ENCODE results near the gene MYO16.
"Not testable (repeated sequence)": the region's sequence is repeated elsewhere in the genome, so short reads cannot be mapped to it uniquely, and the experiment has no call there.

MYO16 gene

DNA sequence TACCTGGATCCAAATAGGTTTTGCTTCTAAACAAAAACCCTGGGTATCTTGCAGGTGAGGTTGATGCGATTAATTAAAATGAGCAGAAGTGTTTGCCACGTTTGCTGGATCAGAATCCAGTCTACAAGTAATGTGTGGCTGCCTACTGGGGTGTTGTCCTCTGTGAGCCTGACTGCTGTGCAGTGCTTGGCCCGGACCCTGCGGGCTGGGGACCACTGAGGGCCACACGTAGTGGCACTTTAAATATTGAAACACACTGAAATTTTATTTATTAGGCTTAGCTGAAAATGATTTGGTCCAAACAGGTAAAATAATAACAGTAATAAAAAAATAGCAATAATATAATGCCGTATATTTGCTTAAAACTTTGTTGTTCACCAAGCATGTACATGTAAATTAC, 338.0 kb downstream of the MYO16 start:
- in situ Hi-C loops (cut with MboI; ENCODE audit: low sequenced_read_pairs) = no loop called here

DNA sequence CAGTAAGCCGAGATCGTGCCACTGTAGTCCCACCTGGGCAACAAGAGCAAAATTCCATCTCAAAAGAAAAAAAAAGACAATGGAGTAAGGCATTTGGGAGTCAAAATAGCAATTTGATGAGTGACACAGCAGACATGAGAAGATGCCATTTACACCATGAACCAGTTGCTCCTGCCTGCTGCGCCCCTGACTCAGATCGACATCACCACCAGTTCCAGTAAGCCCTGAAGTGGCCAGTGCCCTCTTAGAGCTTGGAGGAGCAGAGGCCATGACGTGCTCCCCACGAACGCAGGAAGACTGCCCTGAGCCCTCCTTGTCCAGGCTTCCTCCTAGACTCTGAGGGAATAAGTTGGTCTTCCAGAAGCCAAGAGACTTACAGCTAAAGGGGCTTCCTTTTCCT, 339.2 kb downstream of the MYO16 start:
- in situ Hi-C loops (cut with MboI; ENCODE audit: low sequenced_read_pairs) = no loop called here

- in situ Hi-C loops (cut with MboI; ENCODE audit: low sequenced_read_pairs) = no loop called here
Measured at GRCh38 chr13:108974686-108975085, 345.3 kb downstream of the MYO16 start.

GRCh38 chr13:108980237-108980636, 350.8 kb downstream of the MYO16 start:
- in situ Hi-C loops (cut with MboI; ENCODE audit: low sequenced_read_pairs) = no loop called here

- in situ Hi-C loops (cut with MboI; ENCODE audit: low sequenced_read_pairs) = no loop called here
Measured at GRCh38 chr13:108981407-108981806, 352.0 kb downstream of the MYO16 start.

DNA sequence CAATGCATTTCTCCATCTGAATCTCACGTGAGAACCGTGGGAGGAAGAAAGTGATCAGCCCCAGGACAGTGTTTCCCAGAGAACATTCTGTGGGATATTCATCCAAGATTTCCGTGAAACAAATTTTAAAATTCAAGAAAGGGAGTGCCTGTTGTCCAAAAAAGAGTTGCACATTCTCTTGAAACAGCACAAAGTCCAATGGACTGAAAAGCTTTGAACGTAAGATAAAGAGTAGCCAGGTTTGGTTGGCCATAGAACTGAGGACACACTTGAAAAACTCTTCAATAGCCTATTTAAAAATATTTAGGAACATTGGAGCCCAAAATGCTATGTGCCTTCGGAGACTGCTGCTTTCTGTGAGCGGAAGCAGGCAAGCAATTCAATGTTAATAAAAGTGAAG, 353.9 kb downstream of the MYO16 start:
- in situ Hi-C loops (cut with MboI; ENCODE audit: low sequenced_read_pairs) = no loop called here

DNA sequence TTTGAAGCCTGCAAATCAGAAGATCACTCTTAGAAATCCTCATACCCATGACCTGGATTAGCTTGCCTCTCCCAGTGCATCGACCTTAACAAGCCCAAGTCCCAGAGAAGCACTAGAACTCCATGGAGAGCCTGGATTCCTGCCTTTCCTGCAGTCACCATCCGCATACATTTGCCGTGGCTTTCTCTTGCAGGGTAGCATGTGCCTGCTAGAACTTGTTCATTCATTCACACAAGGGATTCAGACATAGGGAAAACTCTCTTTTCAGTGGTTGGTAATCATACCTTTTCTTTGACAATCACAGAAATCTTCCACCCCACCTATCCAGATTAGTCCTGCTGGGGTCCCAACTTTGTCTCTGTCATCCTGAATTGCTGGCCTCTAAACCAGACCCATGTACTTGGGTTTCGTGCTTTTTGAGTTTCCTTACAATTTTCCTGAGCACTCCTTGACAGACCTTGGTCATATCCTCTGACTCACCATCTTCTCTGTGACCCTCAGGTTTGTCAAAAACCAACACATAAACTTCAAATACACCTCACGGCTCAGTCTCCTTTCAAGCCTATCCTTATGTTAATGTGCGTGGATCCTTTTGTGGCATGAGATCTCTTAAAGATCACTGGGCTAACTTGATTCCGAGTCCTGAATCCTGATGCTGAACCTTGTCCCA, 355.0 kb downstream of the MYO16 start:
- in situ Hi-C loops (cut with MboI; ENCODE audit: low sequenced_read_pairs) = no loop called here

DNA sequence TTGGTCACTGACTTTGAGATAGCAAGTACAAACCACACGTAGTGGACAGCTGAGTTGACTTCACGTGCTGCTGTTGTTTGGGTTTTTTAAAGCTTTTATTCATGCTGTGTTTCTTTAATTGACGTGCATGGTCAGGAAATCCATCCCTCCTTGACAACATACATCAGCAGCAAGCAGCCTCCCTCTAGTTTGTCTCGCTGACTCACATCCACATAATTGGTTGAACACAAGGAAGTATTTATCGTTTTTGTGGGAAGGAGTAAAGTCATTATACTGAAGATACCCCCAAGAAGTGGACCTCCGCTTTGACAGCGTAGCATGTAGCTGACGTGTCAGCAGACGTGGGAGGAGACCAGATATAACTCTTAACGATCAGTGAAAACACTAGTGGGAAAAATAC, 355.8 kb downstream of the MYO16 start:
- in situ Hi-C loops (cut with MboI; ENCODE audit: low sequenced_read_pairs) = no loop called here

DNA sequence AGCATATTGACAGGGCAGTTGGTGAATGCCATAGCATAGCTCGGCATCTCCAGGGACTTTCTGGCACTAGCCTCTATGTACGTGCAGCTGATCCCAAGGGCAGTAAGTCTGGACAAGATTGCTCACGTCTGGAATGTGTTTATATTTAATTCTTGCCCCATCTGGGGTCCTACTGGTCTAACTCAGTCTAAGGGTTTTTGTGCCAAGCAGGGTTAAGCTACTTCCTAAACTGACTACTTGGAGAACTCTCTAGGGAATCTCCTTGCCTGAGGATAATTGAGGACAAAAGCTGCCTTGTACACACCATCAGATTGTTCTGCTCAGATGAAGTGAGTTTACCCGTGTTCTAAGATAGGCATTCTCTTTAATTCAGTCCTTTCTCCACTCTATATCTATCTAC, 358.1 kb downstream of the MYO16 start:
- in situ Hi-C loops (cut with MboI; ENCODE audit: low sequenced_read_pairs) = no loop called here

DNA sequence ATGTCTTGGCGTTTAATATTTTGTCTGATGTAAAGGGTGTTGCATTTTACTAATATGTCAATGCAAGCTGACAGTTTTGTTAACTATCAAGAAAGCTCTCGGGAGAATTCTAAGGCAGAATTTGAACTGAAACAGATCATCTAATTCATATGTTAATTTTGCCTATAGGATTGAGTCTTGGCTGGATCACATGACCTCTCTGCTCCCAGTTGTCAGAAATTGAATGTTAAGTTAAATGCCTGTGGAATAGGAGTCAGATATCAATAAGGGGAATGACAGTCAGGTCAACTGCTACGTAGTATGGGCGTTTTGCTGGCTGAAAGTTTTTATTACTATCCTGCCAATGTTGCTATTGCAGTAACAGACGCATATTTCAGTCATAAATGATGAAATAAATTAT, 358.5 kb downstream of the MYO16 start:
- in situ Hi-C loops (cut with MboI; ENCODE audit: low sequenced_read_pairs) = no loop called here

DNA sequence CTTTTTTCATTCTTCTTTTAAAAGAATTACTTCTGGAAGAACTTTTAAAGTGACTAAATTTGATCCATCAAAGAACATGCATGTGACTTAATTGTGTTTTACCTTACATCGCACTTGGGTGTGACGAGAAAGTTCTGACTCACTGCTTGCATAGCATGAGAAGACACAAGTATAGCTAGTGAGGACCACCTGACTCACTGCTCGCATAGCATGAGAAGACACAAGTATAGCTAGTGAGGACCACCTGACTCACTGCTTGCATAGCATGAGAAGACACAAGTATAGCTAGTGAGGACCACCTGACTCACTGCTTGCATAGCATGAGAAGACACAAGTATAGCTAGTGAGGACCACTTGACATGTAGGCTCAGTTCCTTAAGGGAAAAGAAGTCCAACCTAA, 362.0 kb downstream of the MYO16 start:
- in situ Hi-C loops (cut with MboI; ENCODE audit: low sequenced_read_pairs) = not testable (repeated sequence)

DNA sequence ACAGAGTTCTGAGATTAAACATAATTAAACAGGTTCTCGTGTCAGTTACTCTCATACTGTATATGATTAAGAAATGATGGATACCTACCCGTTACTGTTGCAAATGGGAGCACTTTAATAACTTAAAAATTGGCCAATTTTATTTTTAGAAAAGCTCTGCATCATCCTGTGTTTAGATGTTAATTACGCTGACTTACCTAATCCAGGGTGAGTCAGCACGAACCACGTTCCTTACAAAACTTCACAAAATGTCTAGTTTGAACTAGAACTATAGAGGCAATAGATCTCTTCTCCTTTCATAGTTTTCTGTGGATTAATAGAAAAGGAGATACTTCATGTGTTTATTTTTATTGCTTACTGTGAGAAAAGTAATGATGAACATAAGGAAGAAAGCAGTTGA, 363.9 kb downstream of the MYO16 start:
- in situ Hi-C loops (cut with MboI; ENCODE audit: low sequenced_read_pairs) = no loop called here

- in situ Hi-C loops (cut with MboI; ENCODE audit: low sequenced_read_pairs) = no loop called here
Measured at GRCh38 chr13:108996430-108996829, 367.0 kb downstream of the MYO16 start.

- in situ Hi-C loops (cut with MboI; ENCODE audit: low sequenced_read_pairs) = no loop called here
Measured at GRCh38 chr13:109000207-109000606, 370.8 kb downstream of the MYO16 start.

DNA sequence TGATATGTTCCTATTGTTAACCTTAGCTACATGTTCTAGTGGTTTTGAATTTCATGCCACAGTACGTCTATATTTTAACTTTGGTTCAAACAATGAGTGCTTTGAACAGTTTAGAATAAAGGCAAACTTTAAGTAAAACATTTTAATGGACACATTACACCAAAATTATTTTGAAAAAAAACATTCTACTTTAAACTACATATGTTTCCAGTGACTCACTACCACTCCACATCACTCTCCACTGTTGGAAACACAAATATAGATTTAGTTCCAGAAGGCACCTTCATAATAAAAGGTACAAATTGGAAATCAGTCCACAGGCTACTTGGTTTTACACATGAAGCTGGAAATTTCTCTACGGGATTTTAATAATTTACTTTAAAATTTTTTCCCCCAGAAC, 373.5 kb downstream of the MYO16 start:
- in situ Hi-C loops (cut with MboI; ENCODE audit: low sequenced_read_pairs) = no loop called here

- in situ Hi-C loops (cut with MboI; ENCODE audit: low sequenced_read_pairs) = no loop called here
Measured at GRCh38 chr13:109007946-109008345, 378.5 kb downstream of the MYO16 start.

DNA sequence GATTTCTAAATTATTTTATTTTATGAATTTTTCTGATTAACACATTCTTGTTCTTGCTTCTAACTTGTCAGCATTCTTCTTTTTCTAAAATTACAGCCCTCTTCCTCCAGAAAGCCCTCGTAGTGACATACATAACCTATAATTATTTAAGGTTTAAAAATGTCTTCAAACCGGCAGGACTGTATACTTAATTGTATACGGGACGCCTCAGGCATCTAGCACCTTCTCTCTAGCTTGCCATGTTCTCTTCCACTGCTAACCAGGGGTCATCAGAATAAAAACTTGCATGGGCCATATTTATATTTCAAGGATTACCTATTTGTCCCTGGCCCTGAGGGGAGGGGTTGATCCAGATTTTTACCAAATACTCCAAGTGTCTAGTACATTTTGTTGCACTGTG, 380.3 kb downstream of the MYO16 start:
- in situ Hi-C loops (cut with MboI; ENCODE audit: low sequenced_read_pairs) = no loop called here

DNA sequence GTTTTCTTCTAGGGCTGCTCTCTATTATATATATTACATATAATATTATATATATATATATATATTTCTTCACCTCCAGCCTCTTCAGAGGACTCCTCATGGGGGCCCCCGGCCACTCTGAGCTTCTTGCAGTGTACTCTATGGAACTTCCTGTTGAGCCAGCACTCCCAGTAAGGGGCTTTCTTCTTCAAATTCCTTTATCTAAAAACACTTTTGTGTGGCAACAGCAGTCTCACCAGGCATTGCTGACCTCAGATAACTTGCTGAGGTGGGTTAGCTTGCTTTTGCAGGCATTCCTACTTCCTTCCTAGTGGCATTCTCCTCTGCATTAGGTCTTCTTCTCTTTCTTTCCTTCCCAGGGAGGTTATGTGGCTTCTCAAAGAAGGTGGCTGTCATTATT, 381.5 kb downstream of the MYO16 start:
- in situ Hi-C loops (cut with MboI; ENCODE audit: low sequenced_read_pairs) = no loop called here

- in situ Hi-C loops (cut with MboI; ENCODE audit: low sequenced_read_pairs) = no loop called here
Measured at GRCh38 chr13:109012115-109012514, 382.7 kb downstream of the MYO16 start.

DNA sequence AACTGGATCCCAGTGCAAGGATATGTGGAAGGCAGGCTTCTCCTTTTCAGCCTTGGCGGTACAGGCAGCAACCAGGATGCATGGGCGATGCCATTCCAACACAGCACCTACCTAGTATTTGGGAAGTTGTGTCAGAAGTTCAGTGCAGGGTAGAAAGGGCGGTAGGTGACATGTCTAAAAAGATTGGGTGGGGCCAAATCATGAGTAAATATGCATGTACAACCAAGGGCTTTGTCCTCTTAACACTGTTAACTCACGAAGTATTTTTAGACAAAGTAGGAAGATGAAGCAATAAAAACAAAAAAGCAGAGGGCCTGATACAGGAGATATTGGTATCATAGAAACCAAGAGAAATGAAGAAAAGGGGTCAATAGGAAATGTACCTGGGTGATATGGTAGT, 392.1 kb downstream of the MYO16 start:
- in situ Hi-C loops (cut with MboI; ENCODE audit: low sequenced_read_pairs) = no loop called here

DNA sequence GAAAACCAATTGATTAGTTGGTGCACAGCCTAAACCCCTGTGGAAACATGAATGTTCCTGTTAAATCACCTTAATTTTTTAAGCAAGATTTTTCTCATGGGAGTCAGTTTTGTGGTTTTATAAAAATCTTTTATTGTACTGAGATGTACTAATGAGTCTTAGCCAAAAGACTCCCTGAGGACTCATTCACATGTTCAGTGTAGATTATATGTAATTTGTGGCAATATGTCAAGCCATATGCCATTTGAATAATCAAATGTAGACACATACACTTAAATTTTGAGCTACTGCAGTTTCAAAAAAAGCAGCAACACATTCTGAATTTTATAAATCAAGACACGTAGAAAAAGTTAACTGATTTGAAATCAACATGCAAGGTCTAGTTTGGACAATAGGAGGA, 395.2 kb downstream of the MYO16 start:
- in situ Hi-C loops (cut with MboI; ENCODE audit: low sequenced_read_pairs) = no loop called here

DNA sequence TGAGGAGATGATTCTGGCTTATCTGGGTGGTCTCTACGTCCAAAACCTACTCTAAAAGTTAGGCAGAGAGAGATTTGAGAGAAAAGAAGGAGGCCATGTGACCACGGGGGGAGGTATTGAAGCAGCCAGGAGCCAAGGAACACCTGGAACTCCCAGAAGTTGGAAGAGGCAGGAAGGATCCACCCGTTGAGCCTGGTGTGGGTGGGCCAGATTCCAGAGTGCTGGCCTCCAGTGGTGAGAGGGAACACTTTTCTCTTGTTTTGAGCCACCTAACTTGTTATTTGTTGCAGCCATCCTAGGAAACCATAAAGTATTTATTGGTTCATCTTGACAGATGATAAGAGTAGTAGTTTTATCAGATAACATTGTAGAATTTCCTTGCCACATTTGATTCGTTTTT, 396.9 kb downstream of the MYO16 start:
- in situ Hi-C loops (cut with MboI; ENCODE audit: low sequenced_read_pairs) = no loop called here

- in situ Hi-C loops (cut with MboI; ENCODE audit: low sequenced_read_pairs) = no loop called here
Measured at GRCh38 chr13:109028624-109029023, 399.2 kb downstream of the MYO16 start.

All from hTERT RPE-1 (cell line).